Body of pancreas (tissue), 4 donors: Measurements from ENCODE around the gene HPF1. TPM values are rescaled to one million over a fixed set of nuclear protein-coding genes. Genes with fewer than 3 reads are reported as not detected.
"Not testable (repeated sequence)": the region's sequence is repeated elsewhere in the genome, so short reads cannot be mapped to it uniquely, and the experiment has no call there.

Experiments
- ATAC-seq: fragments of 150-250 bp; one replicate; pipeline ENCODE4 v1.9.1; 2016
- DNase-seq, 4 donors: peaks; one replicate each; pipeline ENCODE4 v3.0.0-alpha.2; 2019
- H3K27ac ChIP-seq, 4 donors: fragments of 200-600 bp; sonication (generic); 1 replicate in 3 of 4; 2 replicates in 1 of 4; pipeline versions ENCODE4 v1.5.1 to v1.6.1; 2016 to 2019; ENCODE audit warnings: mild to moderate bottlenecking in 1 of 4, mixed read lengths in 1 of 4, moderate library complexity in 1 of 4
- H3K27me3 ChIP-seq, 2 donors: fragments of 200-600 bp; sonication (generic); one replicate each; pipeline ENCODE4 v1.6.0; 2016; ENCODE audit warnings: mild to moderate bottlenecking in 1 of 2
- H3K36me3 ChIP-seq, 2 donors: fragments of 200-600 bp; sonication (generic); replicated peaks in 1 of 2; 2 replicates each; pipeline ENCODE4 v1.5.1; 2016; ENCODE audit warnings: low read depth in 2 of 2; ENCODE audit not compliant: insufficient read depth in 1 of 2
- H3K4me1 ChIP-seq: fragments of 200-600 bp; sonication (generic); one replicate; pipeline ENCODE4 v1.6.0; 2016
- H3K4me3 ChIP-seq, 2 donors: fragments of 200-600 bp; sonication (generic); 1 replicate in 1 of 2; 2 replicates in 1 of 2; pipeline ENCODE4 v1.5.1; 2016 to 2019
- H3K9me3 ChIP-seq, 3 donors: fragments of 200-600 bp; sonication (generic); 1 replicate in 2 of 3; 2 replicates in 1 of 3; pipeline ENCODE4 v1.5.1; 2016
- CTCF ChIP-seq, 7 experiments: fragments of 450-650 bp in 4 of 7; fragments of 200-600 bp in 3 of 7; sonication (generic) in 3 of 7; IDR thresholded peaks; one replicate each; pipeline ENCODE4 v1.5.1; 2016 to 2019; ENCODE audit warnings: antibody characterized with exemption in 7 of 7
- POLR2A ChIP-seq, 3 donors: fragments of 450-650 bp; IDR thresholded peaks; one replicate each; pipeline ENCODE4 v1.6.1; 2016; ENCODE audit warnings: antibody characterized with exemption in 3 of 3, mild to moderate bottlenecking in 2 of 3
- WGBS, 2 donors: methylation state at CpG; one replicate each; pipeline ENCODE4 v1.1.5; 2017; 5-methylcytosine and 5-hydroxymethylcytosine counted together
- intact Hi-C: fragments of 100-400 bp; cut with DNase I; formaldehyde crosslinking; loops from one replicate; pipeline ENCODE4 v1.15.1; 2023
- total RNA-seq, 2 donors: library from RNA; depleted of rRNA; stranded (reverse); fragments of >200 nt; gene quantifications; one replicate each; pipeline ENCODE4 v1.1.0, GENCODE V29; 2016

HPF1 gene
- 10 to 100 TPM in 1 of 2 donors, 1 to 10 TPM in 1; 8.6 to 10.9 TPM for total RNA-seq

- peak within 1 kb of the TSS; percentile 58 to 74 (median 71) for H3K27ac ChIP-seq
Observed at GRCh38 chr4:169757575-169758184, at the start of gene HPF1. TSS of gene HPF1 (minus strand) at chr4:169757944. CDS start at chr4:169757877, 67 bp downstream.

DNA sequence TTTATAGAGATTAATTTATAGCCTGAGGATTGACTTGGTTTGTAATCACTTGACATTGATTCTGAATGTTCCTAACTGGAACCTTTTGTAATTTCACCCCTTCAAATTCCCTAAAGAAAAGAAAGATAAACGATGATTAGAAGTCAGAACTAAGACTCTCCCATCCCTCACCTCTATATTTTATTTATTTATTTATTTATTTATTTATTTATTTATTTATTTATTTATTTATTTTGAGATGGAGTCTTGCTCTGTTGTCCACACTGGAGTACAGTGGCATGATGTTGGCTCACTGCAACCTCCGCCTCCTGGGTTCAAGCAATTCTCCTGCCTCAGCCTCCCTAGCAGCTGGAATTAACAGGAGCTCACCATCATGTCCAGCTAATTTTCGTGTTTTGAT lies 49.0 kb upstream of the HPF1 start:
- not testable (repeated sequence) for H3K4me1 ChIP-seq, H3K4me3 ChIP-seq, H3K9me3 ChIP-seq, H3K27me3 ChIP-seq, H3K27ac ChIP-seq, H3K36me3 ChIP-seq, ATAC-seq, DNase-seq
- intact Hi-C loops, result loop anchor here (5.0 kb wide), 1 partner anchor 246 kb away; no protein-coding TSS in a partner anchor
- 64 to 68% methylated on average over 3 of the region's 3 CpGs for WGBS, 2 donors

More at GRCh38 chr4:169757575-169758184, at the start of gene HPF1:
- peaks cover 19% of the 10 kb centered on the region for H3K4me1 ChIP-seq
- DNase-seq (peak; percentile 90 to 94 (median 93)), ATAC-seq (peak; percentile 96)
- no peaks in the 10 kb centered on the region for H3K36me3 ChIP-seq
- H3K4me3 ChIP-seq, result peak within 1 kb of the TSS in 1 of 2 donors; percentile 67
- H3K27me3 ChIP-seq, result no peaks in the 10 kb centered on the region
- intact Hi-C loops, result no loop called here
- 0% methylated on average over 31 to 46 of the region's 46 CpGs for WGBS, 2 donors
- no peaks in the 10 kb centered on the region for H3K9me3 ChIP-seq
- TF ChIP-seq CTCF (IDR thresholded peaks at IDR 0.05), result peak in 1 of 7 experiments; percentile 11
- TF ChIP-seq POLR2A (IDR thresholded peaks at IDR 0.05), result peak in 2 of 3 donors; percentile 71 to 74

GRCh38 chr4:169803413-169803812 lies 45.7 kb upstream of the HPF1 start:
- no peak for ATAC-seq
- 57 to 58% methylated on average over 7 of the region's 7 CpGs for WGBS, 2 donors
- intact Hi-C loops, result no loop called here
- Histone ChIP-seq H3K27me3 (no peaks in the 10 kb centered on the region), H3K4me3 (no peak overlapping the region), H3K36me3 (no peaks in the 10 kb centered on the region), H3K4me1 (no peaks in the 10 kb centered on the region), H3K27ac (no peak overlapping the region), H3K9me3 (no peaks in the 10 kb centered on the region)
- no peak for TF ChIP-seq CTCF (IDR thresholded peaks at IDR 0.05)
- TF ChIP-seq POLR2A (IDR thresholded peaks at IDR 0.05), result no peak
- DNase-seq, result no peak

DNA sequence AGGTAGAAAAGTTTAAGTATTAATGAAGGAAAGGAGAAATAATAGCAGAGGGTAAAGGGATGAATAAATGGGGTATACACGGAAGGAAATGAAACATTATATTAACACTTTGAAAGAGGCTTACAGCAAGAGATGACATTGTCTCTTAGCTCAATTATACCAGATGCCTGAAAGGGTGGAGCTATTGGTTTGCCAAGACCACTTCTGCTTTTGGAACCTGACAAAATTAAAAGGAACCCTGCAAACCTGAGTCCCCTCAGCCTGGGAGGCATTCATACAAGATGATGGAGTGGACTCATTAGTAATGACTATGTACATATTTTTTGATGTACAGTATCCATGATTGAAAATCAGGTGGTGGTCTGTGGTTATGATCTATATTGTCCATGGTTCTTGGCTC lies 45.1 kb upstream of the HPF1 start:
- Histone ChIP-seq H3K36me3 (no peaks in the 10 kb centered on the region), H3K27ac (no peak overlapping the region), H3K4me3 (no peak overlapping the region), H3K27me3 (no peaks in the 10 kb centered on the region), H3K4me1 (no peaks in the 10 kb centered on the region), H3K9me3 (no peaks in the 10 kb centered on the region)
- no peak for DNase-seq
- 59 to 63% methylated on average over 1 of the region's 1 CpG for WGBS, 2 donors
- TF ChIP-seq CTCF (IDR thresholded peaks at IDR 0.05), result no peak
- ATAC-seq, result no peak
- intact Hi-C loops, result no loop called here

DNA sequence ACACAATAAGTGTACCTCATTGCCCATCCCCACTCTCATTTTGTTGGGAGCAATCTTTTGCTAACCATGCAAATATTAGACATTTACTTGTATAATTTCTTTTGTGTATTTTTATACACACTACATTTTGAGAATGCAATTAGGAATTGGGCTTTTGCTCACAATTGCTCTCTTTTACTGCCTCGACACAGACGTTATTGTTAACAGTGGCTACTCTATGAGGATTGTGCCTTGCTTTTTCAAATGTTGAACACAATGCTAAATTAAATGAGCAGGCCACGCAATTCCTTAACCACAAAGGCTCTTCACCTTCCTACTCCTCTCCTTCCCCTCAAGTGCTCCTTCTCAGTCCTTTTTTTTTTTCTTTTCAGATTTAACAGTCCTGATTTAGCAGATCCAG lies 42.8 kb upstream of the HPF1 start:
- intact Hi-C loops, result no loop called here
- no peak for ATAC-seq

More for the DNA sequence above, 42.8 kb upstream of the HPF1 start:
- no peak overlapping the region for H3K27ac ChIP-seq
- no peak for DNase-seq
- no peak for TF ChIP-seq POLR2A (IDR thresholded peaks at IDR 0.05)
- no peak for TF ChIP-seq CTCF (IDR thresholded peaks at IDR 0.05)
- H3K27me3 ChIP-seq, result no peaks in the 10 kb centered on the region
- H3K4me3 ChIP-seq, result no peak overlapping the region
- no peaks in the 10 kb centered on the region for H3K4me1 ChIP-seq
- H3K9me3 ChIP-seq, result no peaks in the 10 kb centered on the region
- 83% methylated on average over 3 of the region's 3 CpGs for WGBS, 2 donors
- H3K36me3 ChIP-seq, result no peaks in the 10 kb centered on the region
